ENCODE measurements around the gene CD22.

GRCh38 chr19:35365303-35365702 is 36.3 kb downstream of the CD22 start:
- TF ChIP-seq CTCF (conservative IDR thresholded peaks at IDR 0.05), result no peak
- TF ChIP-seq ZFX (IDR thresholded peaks at IDR 0.05), result no peak

Data from C4-2B (cell line).